H1 (cell line): ENCODE data around the gene KLF16.

ENCODE experiments used
- EZH2 ChIP-seq: fragments of 200-600 bp; sonication (generic); IDR thresholded peaks from 2 replicates; pipeline ENCODE4 v1.7.1; 2012; ENCODE audit warnings: low read depth, mild to moderate bottlenecking, moderate library complexity, low read length, inconsistent platforms; ENCODE audit not compliant: severe bottlenecking
- JUND ChIP-seq: IDR thresholded peaks from 2 replicates; pipeline ENCODE4 v1.6.1; 2011; ENCODE audit warnings: mild to moderate bottlenecking, improper control_type of control experiment, low read length
- POLR2AphosphoS5 ChIP-seq: IDR thresholded peaks from 2 replicates; pipeline ENCODE4 v1.6.1; 2011; ENCODE audit warnings: low read depth, low read length
- RBBP5 ChIP-seq: IDR thresholded peaks from 2 replicates; pipeline ENCODE4 v1.7.1; 2012; ENCODE audit warnings: low read depth, mild to moderate bottlenecking, inconsistent platforms, low read length, moderate library complexity, borderline replicate concordance
- RFX5 ChIP-seq: IDR thresholded peaks from 2 replicates; pipeline ENCODE4 v1.6.1; 2011; ENCODE audit warnings: low read depth, low read length, improper control_type of control experiment, borderline replicate concordance
- SUZ12 ChIP-seq: fragments of 200-600 bp; sonication (generic); IDR thresholded peaks from 2 replicates; pipeline ENCODE4 v1.6.1; 2012; ENCODE audit warnings: mild to moderate bottlenecking, inconsistent platforms, low read length, moderate library complexity, mixed read lengths
- YY1 ChIP-seq: IDR thresholded peaks from 2 replicates; pipeline ENCODE4 v1.6.1; 2011; ENCODE audit warnings: low read depth, mild to moderate bottlenecking, low read length
- ZNF274 ChIP-seq: IDR thresholded peaks from 2 replicates; pipeline ENCODE4 v1.7.0; 2012; ENCODE audit warnings: low read length, borderline replicate concordance; ENCODE audit errors: extremely low read depth
- TF ChIP-seq, protein P1 (sequence below): IDR thresholded peaks from 2 replicates; pipeline ENCODE4 v1.6.1; 2011; ENCODE audit warnings: low read length, improper control_type of control experiment
- TF ChIP-seq, protein P2 (sequence below), 3 experiments: IDR thresholded peaks; 1 replicate in 2 of 3; 2 replicates in 1 of 3; pipeline versions ENCODE4 v1.5.1 to v1.6.1; 2011; ENCODE audit warnings: low read length in 3 of 3, mild to moderate bottlenecking in 3 of 3, inconsistent platforms in 2 of 3, low read depth in 1 of 3, moderate library complexity in 1 of 3; ENCODE audit not compliant: insufficient read depth in 1 of 3; ENCODE audit errors: control extremely low read depth in 1 of 3
- TF ChIP-seq, protein P3 (sequence below): IDR thresholded peaks from 2 replicates; pipeline ENCODE4 v1.6.1; 2012; ENCODE audit warnings: inconsistent platforms
- TF ChIP-seq, protein P4 (sequence below): IDR thresholded peaks from 2 replicates; pipeline ENCODE4 v1.6.1; 2012; ENCODE audit warnings: low read length, inconsistent platforms

DNA sequence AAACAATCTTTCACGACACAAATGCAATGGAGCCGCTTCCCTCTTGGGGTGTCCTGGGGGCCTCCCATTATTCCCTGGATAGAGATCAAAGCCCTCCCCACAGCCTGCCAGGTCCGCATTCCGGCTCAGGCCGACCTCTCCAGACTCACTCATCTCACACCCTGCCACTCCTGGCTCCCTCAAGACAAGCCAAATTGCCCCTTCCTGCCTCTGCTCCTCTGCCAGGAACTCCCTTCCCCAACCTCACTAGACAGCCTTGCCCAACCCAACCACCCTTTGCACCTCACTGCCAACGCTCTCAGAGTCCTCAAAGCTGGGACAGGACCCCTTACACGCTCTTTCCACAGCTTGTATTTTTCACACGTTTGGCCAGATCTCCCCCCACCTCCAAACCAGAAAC is 20.4 kb upstream of the KLF16 start:
- TF ChIP-seq, protein P1, sequence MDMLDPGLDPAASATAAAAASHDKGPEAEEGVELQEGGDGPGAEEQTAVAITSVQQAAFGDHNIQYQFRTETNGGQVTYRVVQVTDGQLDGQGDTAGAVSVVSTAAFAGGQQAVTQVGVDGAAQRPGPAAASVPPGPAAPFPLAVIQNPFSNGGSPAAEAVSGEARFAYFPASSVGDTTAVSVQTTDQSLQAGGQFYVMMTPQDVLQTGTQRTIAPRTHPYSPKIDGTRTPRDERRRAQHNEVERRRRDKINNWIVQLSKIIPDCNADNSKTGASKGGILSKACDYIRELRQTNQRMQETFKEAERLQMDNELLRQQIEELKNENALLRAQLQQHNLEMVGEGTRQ = no peak
- TF ChIP-seq, protein P2, sequence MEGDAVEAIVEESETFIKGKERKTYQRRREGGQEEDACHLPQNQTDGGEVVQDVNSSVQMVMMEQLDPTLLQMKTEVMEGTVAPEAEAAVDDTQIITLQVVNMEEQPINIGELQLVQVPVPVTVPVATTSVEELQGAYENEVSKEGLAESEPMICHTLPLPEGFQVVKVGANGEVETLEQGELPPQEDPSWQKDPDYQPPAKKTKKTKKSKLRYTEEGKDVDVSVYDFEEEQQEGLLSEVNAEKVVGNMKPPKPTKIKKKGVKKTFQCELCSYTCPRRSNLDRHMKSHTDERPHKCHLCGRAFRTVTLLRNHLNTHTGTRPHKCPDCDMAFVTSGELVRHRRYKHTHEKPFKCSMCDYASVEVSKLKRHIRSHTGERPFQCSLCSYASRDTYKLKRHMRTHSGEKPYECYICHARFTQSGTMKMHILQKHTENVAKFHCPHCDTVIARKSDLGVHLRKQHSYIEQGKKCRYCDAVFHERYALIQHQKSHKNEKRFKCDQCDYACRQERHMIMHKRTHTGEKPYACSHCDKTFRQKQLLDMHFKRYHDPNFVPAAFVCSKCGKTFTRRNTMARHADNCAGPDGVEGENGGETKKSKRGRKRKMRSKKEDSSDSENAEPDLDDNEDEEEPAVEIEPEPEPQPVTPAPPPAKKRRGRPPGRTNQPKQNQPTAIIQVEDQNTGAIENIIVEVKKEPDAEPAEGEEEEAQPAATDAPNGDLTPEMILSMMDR (IDR thresholded peaks at IDR 0.05; ENCODE audit: control extremely low read depth in 1 of 3, insufficient read depth in 1 of 3, low read depth in 1 of 3, low read length in 3 of 3) = no peak
- no peak for TF ChIP-seq EZH2
- TF ChIP-seq, protein P3, sequence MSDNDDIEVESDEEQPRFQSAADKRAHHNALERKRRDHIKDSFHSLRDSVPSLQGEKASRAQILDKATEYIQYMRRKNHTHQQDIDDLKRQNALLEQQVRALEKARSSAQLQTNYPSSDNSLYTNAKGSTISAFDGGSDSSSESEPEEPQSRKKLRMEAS = no peak
- no peak for TF ChIP-seq ZNF274
- no peak for TF ChIP-seq YY1
- no peak for TF ChIP-seq SUZ12
- no peak for TF ChIP-seq RFX5
- TF ChIP-seq POLR2AphosphoS5 = no peak
- no peak for TF ChIP-seq RBBP5
- no peak for TF ChIP-seq JUND
- TF ChIP-seq, protein P4, sequence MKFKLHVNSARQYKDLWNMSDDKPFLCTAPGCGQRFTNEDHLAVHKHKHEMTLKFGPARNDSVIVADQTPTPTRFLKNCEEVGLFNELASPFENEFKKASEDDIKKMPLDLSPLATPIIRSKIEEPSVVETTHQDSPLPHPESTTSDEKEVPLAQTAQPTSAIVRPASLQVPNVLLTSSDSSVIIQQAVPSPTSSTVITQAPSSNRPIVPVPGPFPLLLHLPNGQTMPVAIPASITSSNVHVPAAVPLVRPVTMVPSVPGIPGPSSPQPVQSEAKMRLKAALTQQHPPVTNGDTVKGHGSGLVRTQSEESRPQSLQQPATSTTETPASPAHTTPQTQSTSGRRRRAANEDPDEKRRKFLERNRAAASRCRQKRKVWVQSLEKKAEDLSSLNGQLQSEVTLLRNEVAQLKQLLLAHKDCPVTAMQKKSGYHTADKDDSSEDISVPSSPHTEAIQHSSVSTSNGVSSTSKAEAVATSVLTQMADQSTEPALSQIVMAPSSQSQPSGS = no peak
